H1 (cell line): ENCODE data around the gene ADGRF5. TPM values are rescaled to one million over a fixed set of nuclear protein-coding genes. Genes with fewer than 3 reads are reported as not detected.

Source experiments
- JUND ChIP-seq: IDR thresholded peaks from 2 replicates; pipeline ENCODE4 v1.6.1; 2011; ENCODE audit warnings: mild to moderate bottlenecking, improper control_type of control experiment, low read length
- RFX5 ChIP-seq: IDR thresholded peaks from 2 replicates; pipeline ENCODE4 v1.6.1; 2011; ENCODE audit warnings: low read depth, low read length, improper control_type of control experiment, borderline replicate concordance
- RXRA ChIP-seq: IDR thresholded peaks from 2 replicates; pipeline ENCODE4 v1.6.1; 2011; ENCODE audit warnings: low read depth, mild to moderate bottlenecking, low read length, moderate library complexity; ENCODE audit not compliant: insufficient read depth
- SIN3A ChIP-seq, 2 experiments: IDR thresholded peaks in 1 of 2; conservative IDR thresholded peaks in 1 of 2; 2 replicates each; pipeline ENCODE4 v1.6.1; 2011 to 2012; ENCODE audit warnings: low read length in 2 of 2, improper control_type of control experiment in 1 of 2, low read depth in 1 of 2, mild to moderate bottlenecking in 1 of 2
- polyA plus RNA-seq, 7 experiments: library from polyadenylated mRNA; depleted of rRNA in 3 of 7; stranded (reverse) in 5 of 7; unstranded in 2 of 7; fragments of >200 nt in 5 of 7; fragments of 200-250 nt in 2 of 7; gene quantifications; 1 replicate in 5 of 7; 2 replicates in 1 of 7; 4 replicates in 1 of 7; pipeline versions ENCODE4 v1.2.1 to v1.2.3, GENCODE V29; 2011 to 2013; ENCODE audit warnings: missing spikeins in 2 of 7, mixed read lengths in 2 of 7
- total RNA-seq: library from RNA; stranded (reverse); fragmentation: NEBNext Ultra II Directional; extraction: Animal tissue kit (Norgen Biotek cat#: 25700); gene quantifications from 2 replicates; pipeline ENCODE4 v1.2.1, GENCODE V29; 2021
- TF ChIP-seq, protein P1 (sequence below), 3 experiments: IDR thresholded peaks; 1 replicate in 2 of 3; 2 replicates in 1 of 3; pipeline versions ENCODE4 v1.5.1 to v1.6.1; 2011; ENCODE audit warnings: low read length in 3 of 3, mild to moderate bottlenecking in 3 of 3, inconsistent platforms in 2 of 3, low read depth in 1 of 3, moderate library complexity in 1 of 3; ENCODE audit not compliant: insufficient read depth in 1 of 3; ENCODE audit errors: control extremely low read depth in 1 of 3

Gene ADGRF5
- total and polyA plus RNA-seq, 2 of the 8 experiments (the other 6 are each of a cell fraction or from before 2014, with no cell fraction given) = 0.06 TPM; not detected in 1

DNA sequence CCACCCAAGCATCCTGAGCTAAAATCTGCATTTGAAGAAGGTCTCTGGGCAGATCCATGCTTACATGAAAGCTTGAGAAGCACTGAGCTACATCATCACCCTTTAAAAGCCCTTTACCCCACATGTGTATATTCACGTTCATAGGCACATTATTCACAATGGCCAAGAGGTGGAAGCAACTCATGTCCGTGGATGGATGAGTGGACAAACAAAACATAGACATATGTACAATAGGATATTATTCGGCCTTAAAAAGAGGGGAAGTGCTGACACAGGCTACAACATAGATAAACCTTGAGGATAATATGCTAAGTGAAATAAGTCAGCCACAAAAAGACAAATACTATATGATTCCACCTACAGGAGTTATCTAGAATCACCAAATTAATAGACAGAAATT is 17.6 kb downstream of the ADGRF5 start (continued):
- no peak for TF ChIP-seq SIN3A (conservative IDR thresholded peaks at IDR 0.05 in 1 of 2, IDR thresholded peaks at IDR 0.05 in 1 of 2; ENCODE audit: low read depth in 1 of 2, low read length in 2 of 2)
- no peak for TF ChIP-seq RXRA
- no peak for TF ChIP-seq JUND
- TF ChIP-seq, protein P1, sequence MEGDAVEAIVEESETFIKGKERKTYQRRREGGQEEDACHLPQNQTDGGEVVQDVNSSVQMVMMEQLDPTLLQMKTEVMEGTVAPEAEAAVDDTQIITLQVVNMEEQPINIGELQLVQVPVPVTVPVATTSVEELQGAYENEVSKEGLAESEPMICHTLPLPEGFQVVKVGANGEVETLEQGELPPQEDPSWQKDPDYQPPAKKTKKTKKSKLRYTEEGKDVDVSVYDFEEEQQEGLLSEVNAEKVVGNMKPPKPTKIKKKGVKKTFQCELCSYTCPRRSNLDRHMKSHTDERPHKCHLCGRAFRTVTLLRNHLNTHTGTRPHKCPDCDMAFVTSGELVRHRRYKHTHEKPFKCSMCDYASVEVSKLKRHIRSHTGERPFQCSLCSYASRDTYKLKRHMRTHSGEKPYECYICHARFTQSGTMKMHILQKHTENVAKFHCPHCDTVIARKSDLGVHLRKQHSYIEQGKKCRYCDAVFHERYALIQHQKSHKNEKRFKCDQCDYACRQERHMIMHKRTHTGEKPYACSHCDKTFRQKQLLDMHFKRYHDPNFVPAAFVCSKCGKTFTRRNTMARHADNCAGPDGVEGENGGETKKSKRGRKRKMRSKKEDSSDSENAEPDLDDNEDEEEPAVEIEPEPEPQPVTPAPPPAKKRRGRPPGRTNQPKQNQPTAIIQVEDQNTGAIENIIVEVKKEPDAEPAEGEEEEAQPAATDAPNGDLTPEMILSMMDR (IDR thresholded peaks at IDR 0.05; ENCODE audit: control extremely low read depth in 1 of 3, insufficient read depth in 1 of 3, low read depth in 1 of 3, low read length in 3 of 3) = no peak
- TF ChIP-seq RFX5 = no peak
